Activated naive CD8-positive, alpha-beta T cell treated with anti-CD3 and anti-CD28 coated beads, Interleukin-2, amount 10 ng/mL, durations not matched to agents 7 days and 5 days (primary cell): Measurements from ENCODE around the gene HLA-DOA. TPM values are rescaled to one million over a fixed set of nuclear protein-coding genes. Genes with fewer than 3 reads are reported as not detected.

Experiments
- ATAC-seq: fragments of 150-1000 bp; cut with Tn5 transposase; one replicate; pipeline ENCODE4 v1.10.0; 2021; ENCODE audit warnings: low read depth, moderate library complexity
- POLR2A ChIA-PET: fragments of 350-600 bp; sonication (Branson Sonifier 250); formaldehyde crosslinking; loops from one replicate; lab custom pipeline; 2021; ENCODE audit warnings: antibody characterized with exemption; lab: Charles Lee
- DNase-seq: peaks from one replicate; pipeline ENCODE4 v3.0.0; 2021
- H3K27ac Mint-ChIP-seq: one replicate; pipeline ENCODE4 v1.8.0; 2022; ENCODE audit warnings: mild to moderate bottlenecking, mixed read lengths
- H3K27me3 Mint-ChIP-seq: one replicate; pipeline ENCODE4 v1.8.0; 2022; ENCODE audit warnings: mild to moderate bottlenecking, moderate library complexity, mixed read lengths
- H3K36me3 Mint-ChIP-seq: one replicate; pipeline ENCODE4 v1.8.0; 2021; ENCODE audit warnings: mild to moderate bottlenecking, mixed read lengths
- H3K4me1 Mint-ChIP-seq: one replicate; pipeline ENCODE4 v1.8.0; 2021; ENCODE audit warnings: mixed read lengths
- H3K4me3 Mint-ChIP-seq: one replicate; pipeline ENCODE4 v1.8.0; 2022; ENCODE audit warnings: mild to moderate bottlenecking, moderate library complexity, mixed read lengths
- H3K9me3 Mint-ChIP-seq: one replicate; pipeline ENCODE4 v1.8.0; 2021; ENCODE audit warnings: mixed read lengths
- total RNA-seq, 2 experiments: library from RNA; stranded (reverse); gene quantifications; one replicate each; pipeline ENCODE4 v1.2.3, GENCODE V29; 2021

The HLA-DOA gene
- total RNA-seq, 2 experiments from 2014 or later: 7.5 to 8.3 TPM

GRCh38 chr6:32982084-32982701 lies 27.2 kb downstream of the HLA-DOA start:
- Mint-ChIP-seq H3K27me3 (no peaks in the 10 kb centered on the region), H3K36me3 (peaks cover 37% of the 10 kb centered on the region), H3K9me3 (no peaks in the 10 kb centered on the region), H3K4me1 (peaks cover 37% of the 10 kb centered on the region), H3K27ac (no peak overlapping the region), H3K4me3 (no peak overlapping the region)
- DNase-seq: no peak
- POLR2A ChIA-PET: interaction anchor here (1.1 to 4.5 kb wide), 4 partner anchors 8 to 88 kb away, joined by 4 to 84 read pairs (median 8); partner anchors contain the start of genes BRD2 and HLA-DMA
- no peak for ATAC-seq

DNA sequence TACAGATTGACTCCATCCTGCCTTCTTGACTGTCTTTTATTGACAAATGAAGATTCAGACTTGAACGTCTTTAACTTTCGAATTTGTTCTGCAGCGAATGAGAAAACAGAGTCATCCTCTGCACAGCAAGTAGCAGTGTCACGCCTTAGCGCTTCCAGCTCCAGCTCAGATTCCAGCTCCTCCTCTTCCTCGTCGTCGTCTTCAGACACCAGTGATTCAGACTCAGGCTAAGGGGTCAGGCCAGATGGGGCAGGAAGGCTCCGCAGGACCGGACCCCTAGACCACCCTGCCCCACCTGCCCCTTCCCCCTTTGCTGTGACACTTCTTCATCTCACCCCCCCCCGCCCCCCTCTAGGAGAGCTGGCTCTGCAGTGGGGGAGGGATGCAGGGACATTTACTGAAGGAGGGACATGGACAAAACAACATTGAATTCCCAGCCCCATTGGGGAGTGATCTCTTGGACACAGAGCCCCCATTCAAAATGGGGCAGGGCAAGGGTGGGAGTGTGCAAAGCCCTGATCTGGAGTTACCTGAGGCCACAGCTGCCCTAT lies 28.8 kb downstream of the HLA-DOA start:
- H3K4me3 Mint-ChIP-seq: no peak overlapping the region
- H3K9me3 Mint-ChIP-seq: no peaks in the 10 kb centered on the region
- no peaks in the 10 kb centered on the region for H3K27me3 Mint-ChIP-seq
- H3K36me3 Mint-ChIP-seq: peaks cover 52% of the 10 kb centered on the region
- POLR2A ChIA-PET: interaction anchor here (0.6 to 4.5 kb wide), 8 partner anchors 11 to 142 kb away, joined by 3 to 84 read pairs (median 4); partner anchors contain the start of genes BRD2, HLA-DMA and TAP2
- H3K27ac Mint-ChIP-seq: no peak overlapping the region
- DNase-seq (no peak), ATAC-seq (no peak)
- peaks cover 49% of the 10 kb centered on the region for H3K4me1 Mint-ChIP-seq

DNA sequence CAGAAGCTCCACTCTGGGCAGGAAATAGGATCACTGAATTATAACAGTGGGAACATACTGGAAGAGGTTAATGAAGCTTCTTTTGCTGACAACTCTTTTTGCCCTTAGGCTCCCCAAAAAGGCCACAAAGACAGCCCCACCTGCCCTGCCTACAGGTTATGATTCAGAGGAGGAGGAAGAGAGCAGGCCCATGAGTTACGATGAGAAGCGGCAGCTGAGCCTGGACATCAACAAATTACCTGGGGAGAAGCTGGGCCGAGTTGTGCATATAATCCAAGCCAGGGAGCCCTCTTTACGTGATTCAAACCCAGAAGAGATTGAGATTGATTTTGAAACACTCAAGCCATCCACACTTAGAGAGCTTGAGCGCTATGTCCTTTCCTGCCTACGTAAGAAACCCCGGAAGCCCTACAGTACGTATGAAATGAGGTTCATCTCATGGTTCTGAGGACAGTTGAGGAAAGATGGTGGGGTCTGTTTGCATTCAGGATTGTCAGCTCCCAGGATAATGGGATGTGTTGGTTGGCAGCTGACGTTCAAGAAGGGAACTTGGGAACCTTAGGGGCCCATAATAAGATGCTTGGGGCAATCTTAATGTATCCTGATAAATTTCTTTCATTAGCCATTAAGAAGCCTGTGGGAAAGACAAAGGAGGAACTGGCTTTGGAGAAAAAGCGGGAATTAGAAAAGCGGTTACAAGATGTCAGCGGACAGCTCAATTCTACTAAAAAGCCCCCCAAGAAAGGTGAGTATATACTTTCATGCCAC lies 29.5 kb downstream of the HLA-DOA start:
- Mint-ChIP-seq H3K4me1 (peaks cover 55% of the 10 kb centered on the region), H3K36me3 (peaks cover 59% of the 10 kb centered on the region), H3K4me3 (no peak overlapping the region), H3K9me3 (no peaks in the 10 kb centered on the region), H3K27ac (no peak overlapping the region), H3K27me3 (no peaks in the 10 kb centered on the region)
- POLR2A ChIA-PET: interaction anchor here (0.8 to 4.5 kb wide), 9 partner anchors 9 to 138 kb away, joined by 3 to 84 read pairs (median 3); partner anchors contain the start of genes BRD2, HLA-DMA and TAP1
- DNase-seq: no peak
- no peak for ATAC-seq

DNA sequence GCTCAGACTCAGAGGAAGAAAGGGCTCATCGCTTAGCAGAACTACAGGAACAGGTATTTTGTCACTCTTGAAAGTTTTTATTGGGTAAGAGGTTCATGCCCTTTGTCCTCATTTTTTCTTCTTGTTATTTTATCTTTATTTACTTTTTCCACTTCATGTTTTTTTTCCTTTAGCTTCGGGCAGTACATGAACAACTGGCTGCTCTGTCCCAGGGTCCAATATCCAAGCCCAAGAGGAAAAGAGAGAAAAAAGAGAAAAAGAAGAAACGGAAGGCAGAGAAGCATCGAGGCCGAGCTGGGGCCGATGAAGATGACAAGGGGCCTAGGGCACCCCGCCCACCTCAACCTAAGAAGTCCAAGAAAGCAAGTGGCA lies 31.5 kb downstream of the HLA-DOA start:
- POLR2A ChIA-PET: interaction anchor here (0.5 to 12.7 kb wide), 5 partner anchors 11 to 1385 kb away, joined by 3 to 323 read pairs (median 3); partner anchors contain the start of genes PSMB8 and TAP2
- peaks cover 44% of the 10 kb centered on the region for H3K4me1 Mint-ChIP-seq
- ATAC-seq (no peak), DNase-seq (no peak)
- H3K9me3 Mint-ChIP-seq: no peaks in the 10 kb centered on the region
- peaks cover 78% of the 10 kb centered on the region for H3K36me3 Mint-ChIP-seq
- peak overlapping the region; percentile 23 for H3K4me3 Mint-ChIP-seq
- no peaks in the 10 kb centered on the region for H3K27me3 Mint-ChIP-seq
- H3K27ac Mint-ChIP-seq: no peak overlapping the region

DNA sequence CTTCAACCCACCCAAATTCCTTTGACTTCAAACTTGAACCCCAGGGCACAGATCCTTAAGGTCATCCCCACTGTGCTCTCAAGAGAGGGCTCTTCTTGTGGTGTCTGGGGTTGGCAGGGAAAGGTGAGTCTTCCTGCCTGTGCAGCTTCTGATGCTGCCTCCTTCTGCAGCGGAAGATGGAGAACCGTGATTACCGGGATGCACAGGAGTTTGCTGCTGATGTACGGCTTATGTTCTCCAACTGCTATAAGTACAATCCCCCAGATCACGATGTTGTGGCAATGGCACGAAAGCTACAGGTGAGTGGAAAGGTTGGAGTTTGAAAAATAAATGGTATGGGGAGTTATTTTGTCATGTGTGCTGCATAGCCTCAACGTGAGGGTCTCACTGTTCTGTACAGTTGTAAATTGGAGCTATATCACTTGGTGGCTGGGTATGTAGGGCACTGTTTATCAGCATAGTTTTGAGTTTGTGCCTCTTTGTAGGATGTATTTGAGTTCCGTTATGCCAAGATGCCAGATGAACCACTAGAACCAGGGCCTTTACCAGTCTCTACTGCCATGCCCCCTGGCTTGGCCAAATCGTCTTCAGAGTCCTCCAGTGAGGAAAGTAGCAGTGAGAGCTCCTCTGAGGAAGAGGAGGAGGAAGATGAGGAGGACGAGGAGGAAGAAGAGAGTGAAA lies 32.0 kb downstream of the HLA-DOA start:
- Mint-ChIP-seq H3K27me3 (no peaks in the 10 kb centered on the region), H3K9me3 (no peaks in the 10 kb centered on the region), H3K4me3 (peak overlapping the region; percentile 23), H3K36me3 (peaks cover 83% of the 10 kb centered on the region), H3K27ac (peak overlapping the region; percentile 3), H3K4me1 (peaks cover 43% of the 10 kb centered on the region)
- DNase-seq (no peak), ATAC-seq (no peak)
- POLR2A ChIA-PET: interaction anchor here (0.5 to 12.7 kb wide), 5 partner anchors 10 to 1384 kb away, joined by 3 to 323 read pairs (median 3); partner anchors contain the start of genes PSMB8 and TAP2

- peaks cover 43% of the 10 kb centered on the region for H3K4me1 Mint-ChIP-seq
- H3K9me3 Mint-ChIP-seq: no peaks in the 10 kb centered on the region
These were observed 32.9 kb downstream of the HLA-DOA start for GRCh38 chr6:32976334-32977069.

GRCh38 chr6:32975886-32976285 lies 33.5 kb downstream of the HLA-DOA start:
- no peak for DNase-seq
- ATAC-seq: no peak
- H3K36me3 Mint-ChIP-seq: peaks cover 85% of the 10 kb centered on the region
- peak overlapping the region; percentile 89 for H3K4me3 Mint-ChIP-seq
- POLR2A ChIA-PET: interaction anchor here (0.6 to 12.7 kb wide), 3 partner anchors 9 to 134 kb away, joined by 3 to 323 read pairs (median 4); partner anchors contain the start of genes PSMB8 and TAP2
- H3K27ac Mint-ChIP-seq: peak overlapping the region; percentile 56
- H3K4me1 Mint-ChIP-seq: peaks cover 43% of the 10 kb centered on the region
- no peaks in the 10 kb centered on the region for H3K9me3 Mint-ChIP-seq
- no peaks in the 10 kb centered on the region for H3K27me3 Mint-ChIP-seq

More at GRCh38 chr6:32976334-32977069, 32.9 kb downstream of the HLA-DOA start:
- no peaks in the 10 kb centered on the region for H3K27me3 Mint-ChIP-seq
- H3K36me3 Mint-ChIP-seq: peaks cover 82% of the 10 kb centered on the region
- DNase-seq (no peak), ATAC-seq (no peak)
- H3K27ac Mint-ChIP-seq: peak overlapping the region; percentile 56
- POLR2A ChIA-PET: interaction anchor here (0.6 to 12.7 kb wide), 3 partner anchors 8 to 134 kb away, joined by 3 to 323 read pairs (median 4); partner anchors contain the start of genes PSMB8 and TAP2
- H3K4me3 Mint-ChIP-seq: peak overlapping the region; percentile 89

DNA sequence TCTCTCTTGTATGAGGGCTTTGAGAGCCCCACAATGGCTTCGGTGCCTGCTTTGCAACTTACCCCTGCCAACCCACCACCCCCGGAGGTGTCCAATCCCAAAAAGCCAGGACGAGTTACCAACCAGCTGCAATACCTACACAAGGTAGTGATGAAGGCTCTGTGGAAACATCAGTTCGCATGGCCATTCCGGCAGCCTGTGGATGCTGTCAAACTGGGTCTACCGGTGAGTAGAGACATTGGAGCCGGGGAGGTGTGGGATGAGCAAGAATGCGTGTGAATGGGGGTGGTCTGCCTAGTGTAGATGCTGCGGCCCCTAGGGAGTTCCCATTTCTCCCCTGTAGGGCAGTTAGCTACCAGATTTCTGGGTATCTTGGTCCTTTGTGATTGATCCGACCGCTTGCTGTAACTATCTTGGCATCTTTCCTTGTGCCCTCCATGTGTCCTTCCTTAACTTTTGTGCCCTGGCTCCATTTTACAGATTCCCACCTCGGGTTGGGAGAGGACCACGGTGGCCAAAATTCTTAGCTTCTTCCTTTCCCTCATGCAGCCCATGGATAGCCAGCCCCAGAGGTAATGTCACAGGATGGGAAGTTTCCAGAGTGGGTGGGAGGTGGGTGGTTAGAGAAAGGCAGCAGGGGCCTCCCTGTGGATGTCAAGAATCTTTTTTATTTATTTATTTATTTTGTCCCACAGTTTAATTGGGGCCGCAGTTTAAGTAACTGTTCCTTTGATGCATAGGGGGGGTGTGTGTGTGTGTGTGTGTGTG lies 34.7 kb downstream of the HLA-DOA start:
- POLR2A ChIA-PET: interaction anchor here (0.7 to 12.7 kb wide), 13 partner anchors 8 to 275 kb away, joined by 3 to 323 read pairs (median 47); partner anchors contain the start of genes HLA-DMA, HLA-DMB, PSMB8 and PSMB9
- ATAC-seq (no peak), DNase-seq (no peak)
- peak overlapping the region; percentile 32 for H3K27ac Mint-ChIP-seq
- no peaks in the 10 kb centered on the region for H3K27me3 Mint-ChIP-seq
- H3K4me1 Mint-ChIP-seq: peaks cover 36% of the 10 kb centered on the region
- H3K9me3 Mint-ChIP-seq: no peaks in the 10 kb centered on the region
- peaks cover 78% of the 10 kb centered on the region for H3K36me3 Mint-ChIP-seq
- H3K4me3 Mint-ChIP-seq: peak overlapping the region; percentile 89

DNA sequence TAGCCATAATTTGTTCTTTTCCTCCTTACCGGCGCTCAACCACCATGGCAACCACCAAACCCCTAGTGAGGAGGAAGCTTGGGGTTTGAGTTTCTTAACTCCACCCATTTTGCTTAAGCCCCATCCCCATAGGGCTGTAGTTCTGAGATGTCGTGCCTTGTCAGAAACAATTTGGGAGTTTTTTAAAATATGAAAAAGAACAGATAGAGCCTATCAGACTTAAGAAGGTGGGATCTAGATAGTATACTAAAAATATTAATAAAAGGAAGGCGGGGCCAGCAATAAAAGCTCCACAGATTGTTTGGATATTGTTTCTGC lies 35.4 kb downstream of the HLA-DOA start:
- no peaks in the 10 kb centered on the region for H3K9me3 Mint-ChIP-seq
- H3K4me1 Mint-ChIP-seq: peaks cover 36% of the 10 kb centered on the region
- H3K27ac Mint-ChIP-seq: peak overlapping the region; percentile 94
- peaks cover 75% of the 10 kb centered on the region for H3K36me3 Mint-ChIP-seq
- DNase-seq: no peak
- peak overlapping the region; percentile 89 for H3K4me3 Mint-ChIP-seq
- POLR2A ChIA-PET: interaction anchor here (0.7 to 12.7 kb wide), 13 partner anchors 8 to 276 kb away, joined by 3 to 323 read pairs (median 47); partner anchors contain the start of genes HLA-DMA, HLA-DMB, PSMB8 and PSMB9
- no peaks in the 10 kb centered on the region for H3K27me3 Mint-ChIP-seq
- no peak for ATAC-seq

GRCh38 chr6:32973144-32974015 lies 36.0 kb downstream of the HLA-DOA start:
- Mint-ChIP-seq H3K27ac (peak overlapping the region; percentile 94), H3K4me1 (peaks cover 35% of the 10 kb centered on the region), H3K36me3 (peaks cover 73% of the 10 kb centered on the region), H3K27me3 (no peaks in the 10 kb centered on the region), H3K9me3 (no peaks in the 10 kb centered on the region), H3K4me3 (peak overlapping the region; percentile 89)
- DNase-seq: no peak
- no peak for ATAC-seq
- POLR2A ChIA-PET: interaction anchor here (0.8 to 12.7 kb wide), 23 partner anchors 7 to 1076 kb away, joined by 3 to 323 read pairs (median 13); partner anchors contain the start of genes ATF6B, EHMT2, FKBPL and HLA-DMA
